ENCODE measurements around the gene MAST4. TPM values are rescaled to one million over a fixed set of nuclear protein-coding genes. Genes with fewer than 3 reads are reported as not detected.

The MAST4 gene
- total and polyA plus RNA-seq, 2 of the 4 experiments (the other 2 are of a cell fraction): 4.8 to 6.8 TPM

GRCh38 chr5:67178085-67178484, 581.9 kb downstream of the MAST4 start:
- Histone ChIP-seq H3K36me3 (ENCODE audit: control insufficient read depth, insufficient read depth, low read length) (no peaks in the 10 kb centered on the region), H2AFZ (replicated peaks; ENCODE audit: low read length, poor library complexity) (no peak overlapping the region), H3K9ac (ENCODE audit: low read depth, low read length) (no peak overlapping the region), H3K14ac (replicated peaks; ENCODE audit: low read depth, low read length) (no peak overlapping the region), H3K4me2 (ENCODE audit: low read depth, low read length) (no peak overlapping the region), H3K18ac (ENCODE audit: low read depth, low read length) (no peak overlapping the region), H2BK120ac (ENCODE audit: low read depth, low read length) (no peak overlapping the region), H3K4ac (ENCODE audit: low read depth, low read length) (no peak overlapping the region), H3K79me1 (ENCODE audit: low read depth in 1 of 2, low read length in 2 of 2) (no peaks in the 10 kb centered on the region), H2BK5ac (ENCODE audit: low read depth, low read length, poor library complexity, severe bottlenecking) (no peak overlapping the region), H3K4me3 (ENCODE audit: insufficient read depth, low read depth, low read length) (no peak overlapping the region), H3K4me1 (ENCODE audit: control insufficient read depth, insufficient read depth, low read length) (no peaks in the 10 kb centered on the region), H3K56ac (ENCODE audit: extremely low read depth, insufficient read depth, low read length) (no peak overlapping the region), H2AK9ac (replicated peaks; ENCODE audit: low read depth, low read length, poor library complexity) (no peak overlapping the region), H3K9me1 (ENCODE audit: insufficient read depth, low read length) (no peaks in the 10 kb centered on the region), H2AK5ac (ENCODE audit: low read depth, low read length) (no peak overlapping the region), H2BK20ac (ENCODE audit: low read depth, low read length) (no peak overlapping the region), H3K27ac (ENCODE audit: insufficient read depth, low read length) (no peak overlapping the region), H4K91ac (ENCODE audit: insufficient read depth, low read depth, low read length) (no peak overlapping the region), H3K27me3 (ENCODE audit: control insufficient read depth, insufficient read depth, low read length) (no peaks in the 10 kb centered on the region), H3K23ac (ENCODE audit: low read depth, low read length) (no peak overlapping the region), H2BK15ac (ENCODE audit: low read depth, low read length) (no peak overlapping the region), H4K5ac (ENCODE audit: low read depth, low read length) (no peak overlapping the region), H3K9me3 (ENCODE audit: control insufficient read depth, insufficient read depth, low read length) (no peaks in the 10 kb centered on the region), H4K8ac (ENCODE audit: low read depth in 2 of 2, low read length in 2 of 2) (no peak overlapping the region), H4K20me1 (ENCODE audit: insufficient read depth, low read length) (no peaks in the 10 kb centered on the region)
- TF ChIP-seq MAZ (IDR thresholded peaks at IDR 0.05; ENCODE audit: borderline replicate concordance, low read depth, low read length) (no peak), FOS (IDR thresholded peaks at IDR 0.05; ENCODE audit: low read depth, low read length) (no peak), CHD1 (IDR thresholded peaks at IDR 0.05; ENCODE audit: low read depth, low read length) (no peak), NFE2L2 (IDR thresholded peaks at IDR 0.05; ENCODE audit: low read depth, low read length) (no peak)
- no CpG with 5 or more reads among the region's 1 CpG for WGBS, 2 experiments (ENCODE audit: extremely low coverage in 2 of 2, insufficient read length in 1 of 2)
- no peak for ATAC-seq (ENCODE audit: low read depth)
- peak; percentile 10 for DNase-seq
- in situ Hi-C loops (cut with MboI; ENCODE audit: low sequenced_read_pairs): no loop called here
- intact Hi-C loops (cut with micrococcal nuclease): no loop called here
- dilution Hi-C loops (cut with HindIII; ENCODE audit: low sequenced_read_pairs, unreplicated experiment): no loop called here
- ChIA-PET POLR2A (ENCODE audit: unreplicated experiment) (no interaction called here), CTCF (no interaction called here)
- no TSS peak for BruUV-seq (replicated peaks)

Measured in IMR-90 (cell line).